ENCODE data around the gene USP48.
A peak's percentile ranks its signal among the peaks of the same experiment; 100 is the strongest.

Gene USP48

GRCh38 chr1:21814241-21814918 is 31.4 kb upstream of the USP48 start:
- peak; percentile 28 for DNase-seq
- no peak overlapping the region for H2AK5ac ChIP-seq (ENCODE audit: low read length, severe bottlenecking)

GRCh38 chr1:21813542-21813941 is 30.6 kb upstream of the USP48 start:
- H3K4ac ChIP-seq (ENCODE audit: low read depth in 1 of 2, low read length in 2 of 2), result no peak overlapping the region
- no peak overlapping the region for H3K18ac ChIP-seq (ENCODE audit: low read depth in 1 of 2, low read length in 2 of 2)
- no peak overlapping the region for H4K8ac ChIP-seq (ENCODE audit: low read length)
- H2BK12ac ChIP-seq (ENCODE audit: low read length in 2 of 2), result no peak overlapping the region
- no peak overlapping the region for H3K14ac ChIP-seq (ENCODE audit: low read length in 2 of 2)
- no peak overlapping the region for H3K23ac ChIP-seq (ENCODE audit: low read length in 2 of 2)
- H2BK5ac ChIP-seq (ENCODE audit: low read depth, low read length, poor library complexity, severe bottlenecking), result no peak overlapping the region
- DNase-seq, result no peak
- no peak overlapping the region for H3K4me2 ChIP-seq (ENCODE audit: low read length, poor library complexity, severe bottlenecking)
- no peak overlapping the region for H4K91ac ChIP-seq (ENCODE audit: low read length)
- H3K36me3 ChIP-seq (ENCODE audit: control insufficient read depth in 1 of 2, insufficient read depth in 2 of 2, low read depth in 1 of 2, low read length in 2 of 2), result peaks cover 3 to 4% of the 10 kb centered on the region in 2 experiments
- no peaks in the 10 kb centered on the region for H3K9me3 ChIP-seq (ENCODE audit: control insufficient read depth, low read length)
- H2BK15ac ChIP-seq (ENCODE audit: low read depth, poor library complexity, severe bottlenecking), result no peak overlapping the region
- H3K4me1 ChIP-seq (ENCODE audit: control insufficient read depth, insufficient read depth, low read depth, low read length), result peaks cover 24% of the 10 kb centered on the region
- H3K4me3 ChIP-seq (ENCODE audit: insufficient read depth in 1 of 2, low read depth in 1 of 2, low read length in 2 of 2), result no peak overlapping the region
- no peak overlapping the region for H3K9ac ChIP-seq (ENCODE audit: low read length)
- 68% methylated on average over 1 of the region's 3 CpGs for WGBS
- H3K27me3 ChIP-seq (ENCODE audit: control insufficient read depth in 1 of 2, insufficient read depth in 1 of 2, low read length in 2 of 2), result no peaks in the 10 kb centered on the region
- no peak overlapping the region for H2BK120ac ChIP-seq (ENCODE audit: low read depth, low read length)
- H3K79me1 ChIP-seq (replicated peaks; ENCODE audit: low read length, poor library complexity, severe bottlenecking), result no peaks in the 10 kb centered on the region
- H2AK5ac ChIP-seq (ENCODE audit: low read length, severe bottlenecking), result no peak overlapping the region
- no peak overlapping the region for H3K27ac ChIP-seq (ENCODE audit: low read length, poor library complexity, severe bottlenecking)
- no peak overlapping the region for H2AFZ ChIP-seq (ENCODE audit: low read depth, low read length)

More at GRCh38 chr1:21814241-21814918, 31.4 kb upstream of the USP48 start:
- Histone ChIP-seq H3K36me3 (ENCODE audit: control insufficient read depth in 1 of 2, insufficient read depth in 2 of 2, low read depth in 1 of 2, low read length in 2 of 2) (peaks cover 4 to 7% of the 10 kb centered on the region in 2 experiments), H3K4ac (ENCODE audit: low read depth in 1 of 2, low read length in 2 of 2) (peak overlapping the region in 1 of 2 experiments; percentile 43), H3K9me3 (ENCODE audit: control insufficient read depth, low read length) (no peaks in the 10 kb centered on the region), H3K79me1 (replicated peaks; ENCODE audit: low read length, poor library complexity, severe bottlenecking) (no peaks in the 10 kb centered on the region), H2BK12ac (ENCODE audit: low read length in 2 of 2) (peak overlapping the region in 1 of 2 experiments; percentile 66), H2AFZ (ENCODE audit: low read depth, low read length) (peak overlapping the region; percentile 72), H3K23ac (ENCODE audit: low read length in 2 of 2) (peak overlapping the region in 1 of 2 experiments; percentile 47), H3K4me2 (ENCODE audit: low read length, poor library complexity, severe bottlenecking) (peak overlapping the region; percentile 71), H4K91ac (ENCODE audit: low read length) (peak overlapping the region; percentile 48), H3K4me1 (ENCODE audit: control insufficient read depth, insufficient read depth, low read depth, low read length) (peaks cover 24% of the 10 kb centered on the region), H3K27me3 (ENCODE audit: control insufficient read depth in 1 of 2, insufficient read depth in 1 of 2, low read length in 2 of 2) (no peaks in the 10 kb centered on the region), H4K8ac (ENCODE audit: low read length) (peak overlapping the region; percentile 89), H3K18ac (ENCODE audit: low read depth in 1 of 2, low read length in 2 of 2) (peak overlapping the region in 1 of 2 experiments; percentile 74), H2BK120ac (ENCODE audit: low read depth, low read length) (no peak overlapping the region), H3K9ac (ENCODE audit: low read length) (peak overlapping the region; percentile 49), H2BK5ac (ENCODE audit: low read depth, low read length, poor library complexity, severe bottlenecking) (no peak overlapping the region), H3K14ac (ENCODE audit: low read length in 2 of 2) (peak overlapping the region in 1 of 2 experiments; percentile 79), H2BK15ac (ENCODE audit: low read depth, poor library complexity, severe bottlenecking) (no peak overlapping the region), H3K27ac (ENCODE audit: low read length, poor library complexity, severe bottlenecking) (no peak overlapping the region), H3K4me3 (ENCODE audit: insufficient read depth in 1 of 2, low read depth in 1 of 2, low read length in 2 of 2) (peak overlapping the region; percentile 49 to 65)
- 15% methylated on average over 63 of the region's 65 CpGs for WGBS

GRCh38 chr1:21811875-21812305 is 28.9 kb upstream of the USP48 start, which contains the start of gene LDLRAD2:
LDLRAD2 (plus strand) TSS chr1:21812265; CDS start chr1:21812452, 187 bp downstream.
- H4K8ac ChIP-seq (ENCODE audit: low read length), result peak within 1 kb of the TSS; percentile 29
- peak within 1 kb of the TSS in 1 of 2 experiments; percentile 42 for H3K18ac ChIP-seq (ENCODE audit: low read depth in 1 of 2, low read length in 2 of 2)
- no peak within 1 kb of the TSS for H3K23ac ChIP-seq (ENCODE audit: low read length in 2 of 2)
- no peak within 1 kb of the TSS for H2BK12ac ChIP-seq (ENCODE audit: low read length in 2 of 2)
- DNase-seq, result peak; percentile 44
- 72% methylated on average over 2 of the region's 2 CpGs for WGBS
- H3K14ac ChIP-seq (ENCODE audit: low read length in 2 of 2), result no peak within 1 kb of the TSS
- H2AFZ ChIP-seq (ENCODE audit: low read depth, low read length), result no peak within 1 kb of the TSS
- no peak within 1 kb of the TSS for H3K4ac ChIP-seq (ENCODE audit: low read depth in 1 of 2, low read length in 2 of 2)
- no peaks in the 10 kb centered on the region for H3K9me3 ChIP-seq (ENCODE audit: control insufficient read depth, low read length)
- no peaks in the 10 kb centered on the region for H3K27me3 ChIP-seq (ENCODE audit: control insufficient read depth in 1 of 2, insufficient read depth in 1 of 2, low read length in 2 of 2)
- no peak within 1 kb of the TSS for H3K4me2 ChIP-seq (ENCODE audit: low read length, poor library complexity, severe bottlenecking)
- H3K4me3 ChIP-seq (ENCODE audit: insufficient read depth in 1 of 2, low read depth in 1 of 2, low read length in 2 of 2), result no peak within 1 kb of the TSS
- no peak within 1 kb of the TSS for H4K91ac ChIP-seq (ENCODE audit: low read length)
- H3K36me3 ChIP-seq (ENCODE audit: control insufficient read depth in 1 of 2, insufficient read depth in 2 of 2, low read depth in 1 of 2, low read length in 2 of 2), result peaks cover 0 to 3% of the 10 kb centered on the region in 2 experiments
- H2BK5ac ChIP-seq (ENCODE audit: low read depth, low read length, poor library complexity, severe bottlenecking), result no peak within 1 kb of the TSS
- H2AK5ac ChIP-seq (ENCODE audit: low read length, severe bottlenecking), result no peak within 1 kb of the TSS
- no peak within 1 kb of the TSS for H2BK120ac ChIP-seq (ENCODE audit: low read depth, low read length)
- no peak within 1 kb of the TSS for H3K27ac ChIP-seq (ENCODE audit: low read length, poor library complexity, severe bottlenecking)
- no peaks in the 10 kb centered on the region for H3K79me1 ChIP-seq (replicated peaks; ENCODE audit: low read length, poor library complexity, severe bottlenecking)
- peaks cover 21% of the 10 kb centered on the region for H3K4me1 ChIP-seq (ENCODE audit: control insufficient read depth, insufficient read depth, low read depth, low read length)
- no peak within 1 kb of the TSS for H2BK15ac ChIP-seq (ENCODE audit: low read depth, poor library complexity, severe bottlenecking)
- peak within 1 kb of the TSS; percentile 12 for H3K9ac ChIP-seq (ENCODE audit: low read length)

- Histone ChIP-seq H3K14ac (ENCODE audit: low read length in 2 of 2) (no peak overlapping the region), H2AFZ (ENCODE audit: low read depth, low read length) (no peak overlapping the region), H4K91ac (ENCODE audit: low read length) (no peak overlapping the region), H3K36me3 (ENCODE audit: control insufficient read depth in 1 of 2, insufficient read depth in 2 of 2, low read depth in 1 of 2, low read length in 2 of 2) (no peaks in the 10 kb centered on the region), H3K4me3 (ENCODE audit: insufficient read depth in 1 of 2, low read depth in 1 of 2, low read length in 2 of 2) (no peak overlapping the region), H3K27me3 (ENCODE audit: control insufficient read depth in 1 of 2, insufficient read depth in 1 of 2, low read length in 2 of 2) (no peaks in the 10 kb centered on the region), H3K4me2 (ENCODE audit: low read length, poor library complexity, severe bottlenecking) (no peak overlapping the region), H3K4me1 (ENCODE audit: control insufficient read depth, insufficient read depth, low read depth, low read length) (peaks cover 2% of the 10 kb centered on the region), H4K8ac (ENCODE audit: low read length) (no peak overlapping the region), H3K18ac (ENCODE audit: low read depth in 1 of 2, low read length in 2 of 2) (no peak overlapping the region), H2AK5ac (ENCODE audit: low read length, severe bottlenecking) (no peak overlapping the region), H3K4ac (ENCODE audit: low read depth in 1 of 2, low read length in 2 of 2) (no peak overlapping the region), H2BK5ac (ENCODE audit: low read depth, low read length, poor library complexity, severe bottlenecking) (no peak overlapping the region), H3K9ac (ENCODE audit: low read length) (no peak overlapping the region), H3K23ac (ENCODE audit: low read length in 2 of 2) (no peak overlapping the region), H2BK120ac (ENCODE audit: low read depth, low read length) (no peak overlapping the region), H3K27ac (ENCODE audit: low read length, poor library complexity, severe bottlenecking) (no peak overlapping the region), H3K79me1 (replicated peaks; ENCODE audit: low read length, poor library complexity, severe bottlenecking) (no peaks in the 10 kb centered on the region), H2BK15ac (ENCODE audit: low read depth, poor library complexity, severe bottlenecking) (no peak overlapping the region), H3K9me3 (ENCODE audit: control insufficient read depth, low read length) (no peaks in the 10 kb centered on the region), H2BK12ac (ENCODE audit: low read length in 2 of 2) (no peak overlapping the region)
- no peak for DNase-seq
- no CpG with 5 or more reads among the region's 2 CpGs for WGBS
Observed at GRCh38 chr1:21804536-21804935, 21.6 kb upstream of the USP48 start.
